ENCODE data around the gene PHLDA2.

The PHLDA2 gene

DNA sequence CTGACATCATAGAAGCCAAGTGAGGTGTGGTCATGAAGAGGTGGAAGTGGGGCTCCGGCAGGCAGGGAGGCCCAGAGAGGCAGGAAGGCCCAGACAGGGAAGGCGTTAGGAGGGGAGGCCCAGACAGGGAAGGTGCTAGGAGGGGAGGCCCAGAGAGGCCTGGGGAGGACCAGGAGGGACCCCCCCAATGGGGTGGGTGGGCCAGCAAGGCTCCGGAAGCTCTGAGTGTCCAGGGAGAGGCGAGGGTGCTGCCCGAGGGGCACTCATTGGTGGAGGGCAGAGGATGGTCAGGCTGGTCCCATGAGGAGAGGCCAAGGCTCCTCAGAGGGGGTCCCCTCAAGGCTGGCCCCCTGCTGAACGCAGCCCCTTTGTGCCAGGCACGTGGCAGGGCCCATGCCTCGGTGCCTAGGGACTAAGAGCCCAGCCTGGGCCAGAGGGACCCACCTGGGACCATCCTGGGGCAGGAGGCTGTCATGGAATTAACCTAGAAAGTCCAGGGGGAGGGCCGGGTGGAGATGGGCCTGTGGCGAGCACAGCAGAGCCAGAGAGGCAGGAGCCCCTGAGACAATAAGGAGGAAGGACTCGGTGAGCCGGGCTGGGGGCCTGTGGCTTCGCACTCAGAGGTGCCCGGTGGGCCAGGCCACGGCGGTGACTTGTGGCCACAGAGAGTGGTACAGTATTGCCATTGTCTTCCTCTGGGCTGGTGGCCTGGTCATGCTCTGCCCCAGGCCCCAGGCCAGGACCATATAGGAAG, 12.2 kb downstream of the PHLDA2 start:
- Histone ChIP-seq H3K27ac (no peak overlapping the region), H3K27me3 (replicated peaks) (no peaks in the 10 kb centered on the region), H3K4me3 (ENCODE audit: low read depth, low read length) (no peak overlapping the region), H3K36me3 (replicated peaks) (no peaks in the 10 kb centered on the region)
- in situ Hi-C loops (cut with HindIII; ENCODE audit: low pct_ligation_motif_present, low sequenced_read_pairs) = no loop called here
- TF ChIP-seq, protein P1, sequence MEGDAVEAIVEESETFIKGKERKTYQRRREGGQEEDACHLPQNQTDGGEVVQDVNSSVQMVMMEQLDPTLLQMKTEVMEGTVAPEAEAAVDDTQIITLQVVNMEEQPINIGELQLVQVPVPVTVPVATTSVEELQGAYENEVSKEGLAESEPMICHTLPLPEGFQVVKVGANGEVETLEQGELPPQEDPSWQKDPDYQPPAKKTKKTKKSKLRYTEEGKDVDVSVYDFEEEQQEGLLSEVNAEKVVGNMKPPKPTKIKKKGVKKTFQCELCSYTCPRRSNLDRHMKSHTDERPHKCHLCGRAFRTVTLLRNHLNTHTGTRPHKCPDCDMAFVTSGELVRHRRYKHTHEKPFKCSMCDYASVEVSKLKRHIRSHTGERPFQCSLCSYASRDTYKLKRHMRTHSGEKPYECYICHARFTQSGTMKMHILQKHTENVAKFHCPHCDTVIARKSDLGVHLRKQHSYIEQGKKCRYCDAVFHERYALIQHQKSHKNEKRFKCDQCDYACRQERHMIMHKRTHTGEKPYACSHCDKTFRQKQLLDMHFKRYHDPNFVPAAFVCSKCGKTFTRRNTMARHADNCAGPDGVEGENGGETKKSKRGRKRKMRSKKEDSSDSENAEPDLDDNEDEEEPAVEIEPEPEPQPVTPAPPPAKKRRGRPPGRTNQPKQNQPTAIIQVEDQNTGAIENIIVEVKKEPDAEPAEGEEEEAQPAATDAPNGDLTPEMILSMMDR (IDR thresholded peaks at IDR 0.05; ENCODE audit: low read depth, low read length, missing control alignments) = no peak
- no peak for DNase-seq

DNA sequence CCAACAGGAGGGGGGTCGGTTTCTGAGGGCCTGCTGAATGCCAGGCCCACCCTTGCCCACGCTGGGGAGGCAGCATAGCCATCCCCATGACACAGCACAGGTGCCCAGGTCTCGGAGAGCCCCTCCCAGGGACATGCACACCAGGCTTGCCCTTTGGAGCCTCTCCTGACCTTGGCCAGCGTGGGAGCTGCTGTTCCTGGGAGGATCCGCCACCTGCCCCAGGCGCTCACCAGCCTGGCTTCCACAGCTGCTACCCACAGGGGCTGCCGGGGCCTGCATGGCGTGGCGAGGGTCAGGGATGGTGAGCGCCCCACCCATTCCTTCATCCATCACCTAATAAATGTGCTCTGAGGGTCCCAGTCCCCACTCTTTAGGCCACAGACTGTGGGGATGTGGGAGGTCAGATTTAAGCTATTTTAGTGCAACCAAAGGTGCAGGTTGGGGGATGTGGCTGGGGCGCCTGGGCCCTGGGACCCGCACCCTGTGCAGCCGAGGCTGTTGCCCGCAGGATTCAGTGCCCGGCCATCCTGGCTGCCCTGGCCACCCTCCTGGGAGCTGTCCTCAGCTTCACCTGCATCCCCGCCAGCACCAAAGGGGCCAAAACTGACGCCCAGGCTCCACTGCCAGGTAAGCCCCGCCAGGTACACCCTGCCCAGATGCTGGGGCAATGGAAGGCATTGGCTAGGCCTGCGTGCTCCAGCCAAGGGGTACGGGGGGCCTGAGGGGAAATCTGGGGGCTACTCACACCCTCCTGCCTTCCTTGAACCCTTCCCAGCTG, 12.9 kb downstream of the PHLDA2 start:
- TF ChIP-seq, protein P1 (IDR thresholded peaks at IDR 0.05; ENCODE audit: low read depth, low read length, missing control alignments) = no peak
- H3K4me3 ChIP-seq (ENCODE audit: low read depth, low read length) = no peak overlapping the region

DNA sequence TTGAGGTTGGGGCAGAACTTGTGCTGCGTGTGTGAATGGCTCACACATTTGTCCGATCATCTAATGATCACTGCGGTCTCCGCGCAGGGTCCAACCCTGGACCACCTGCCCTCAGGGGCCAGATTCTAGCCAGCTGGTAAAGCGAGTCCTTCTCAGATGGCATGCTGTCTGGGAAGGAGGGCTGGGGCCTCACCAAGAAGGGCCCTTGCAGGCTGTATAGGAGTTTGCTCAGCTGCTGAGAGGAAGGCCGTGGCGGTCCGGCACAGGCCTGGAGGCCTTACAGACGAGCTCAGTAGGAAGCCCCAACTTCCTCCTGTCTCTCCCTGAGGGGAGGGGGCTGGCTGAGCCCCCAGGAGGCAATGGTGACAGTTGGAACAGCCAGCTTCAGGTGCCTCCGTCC, 13.7 kb downstream of the PHLDA2 start:
- H3K27ac ChIP-seq = no peak overlapping the region
- DNase-seq = no peak
- in situ Hi-C loops (cut with HindIII; ENCODE audit: low pct_ligation_motif_present, low sequenced_read_pairs) = no loop called here
- H3K36me3 ChIP-seq (replicated peaks) = no peaks in the 10 kb centered on the region
- TF ChIP-seq, protein P1 (IDR thresholded peaks at IDR 0.05; ENCODE audit: low read depth, low read length, missing control alignments) = no peak
- no peaks in the 10 kb centered on the region for H3K27me3 ChIP-seq (replicated peaks)
- H3K4me3 ChIP-seq (ENCODE audit: low read depth, low read length) = no peak overlapping the region

More for the DNA sequence above, 12.9 kb downstream of the PHLDA2 start:
- in situ Hi-C loops (cut with HindIII; ENCODE audit: low pct_ligation_motif_present, low sequenced_read_pairs) = no loop called here
- no peaks in the 10 kb centered on the region for H3K36me3 ChIP-seq (replicated peaks)
- DNase-seq = no peak
- no peaks in the 10 kb centered on the region for H3K27me3 ChIP-seq (replicated peaks)
- no peak overlapping the region for H3K27ac ChIP-seq

DNA sequence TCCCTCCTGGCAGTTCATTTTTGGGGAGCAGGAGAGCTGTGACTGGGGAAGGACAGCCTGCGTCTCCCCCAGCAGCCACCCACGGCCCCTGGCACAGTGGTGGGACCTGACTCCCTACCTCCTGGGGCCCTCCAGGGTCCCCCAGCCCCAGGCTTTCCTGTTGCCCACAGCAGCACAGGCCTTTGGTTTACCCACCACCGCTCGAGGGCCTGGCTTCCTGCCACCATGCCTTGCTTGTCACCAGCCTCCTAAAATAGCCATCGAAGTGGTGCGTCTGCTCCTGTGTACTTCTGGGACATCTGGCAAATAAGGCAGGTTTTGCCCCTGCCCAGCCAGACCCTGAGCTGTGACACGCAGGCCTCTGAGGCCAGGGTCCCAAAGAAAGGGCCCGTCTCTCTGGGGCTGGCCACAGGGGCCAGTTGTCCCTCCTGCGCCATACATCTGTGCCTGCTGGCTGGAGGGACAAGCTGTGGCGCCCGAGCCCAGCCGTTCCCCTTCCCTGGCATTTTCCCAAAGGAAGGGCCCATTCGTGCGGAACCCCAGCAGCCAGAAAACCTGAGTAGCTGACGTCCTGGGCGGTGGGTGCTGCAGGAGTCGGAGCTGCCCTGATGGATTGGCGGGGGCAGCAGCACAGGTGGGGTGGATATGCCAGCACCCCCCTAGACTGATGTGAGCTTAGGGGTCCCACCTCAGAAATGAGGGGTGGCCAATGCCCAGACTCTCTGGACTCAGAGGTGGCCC, 14.6 kb downstream of the PHLDA2 start:
- Histone ChIP-seq H3K27me3 (replicated peaks) (no peaks in the 10 kb centered on the region), H3K36me3 (replicated peaks) (no peaks in the 10 kb centered on the region), H3K4me3 (ENCODE audit: low read depth, low read length) (no peak overlapping the region), H3K27ac (no peak overlapping the region)
- TF ChIP-seq, protein P1 (IDR thresholded peaks at IDR 0.05; ENCODE audit: low read depth, low read length, missing control alignments) = no peak
- no peak for DNase-seq
- in situ Hi-C loops (cut with HindIII; ENCODE audit: low pct_ligation_motif_present, low sequenced_read_pairs) = no loop called here

DNA sequence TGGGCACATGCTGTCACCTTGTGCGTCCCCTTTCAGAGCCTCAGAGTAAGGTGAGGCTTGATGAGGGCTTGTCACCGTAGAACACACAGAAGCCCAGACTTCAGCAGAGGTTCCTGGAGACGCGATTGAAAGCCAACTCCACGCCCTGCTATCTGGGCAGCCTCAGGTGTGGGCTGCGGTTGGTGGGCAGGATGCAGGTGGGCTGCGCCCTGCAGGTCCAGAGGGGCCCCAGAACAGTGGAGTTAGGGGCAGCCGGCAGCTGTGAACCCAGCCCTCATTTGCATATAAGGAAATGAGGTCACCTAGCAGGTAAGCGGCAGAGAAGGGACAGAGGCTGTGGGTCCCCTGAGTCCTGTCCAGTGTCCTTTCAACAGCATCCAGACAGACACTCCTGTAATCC, 15.4 kb downstream of the PHLDA2 start:
- no peak overlapping the region for H3K27ac ChIP-seq
- H3K4me3 ChIP-seq (ENCODE audit: low read depth, low read length) = no peak overlapping the region
- H3K36me3 ChIP-seq (replicated peaks) = no peaks in the 10 kb centered on the region
- TF ChIP-seq, protein P1 (IDR thresholded peaks at IDR 0.05; ENCODE audit: low read depth, low read length, missing control alignments) = no peak
- in situ Hi-C loops (cut with HindIII; ENCODE audit: low pct_ligation_motif_present, low sequenced_read_pairs) = no loop called here
- DNase-seq = no peak
- no peaks in the 10 kb centered on the region for H3K27me3 ChIP-seq (replicated peaks)

Measured in brain microvascular endothelial cell (primary cell).